ENCODE data around the gene SMCO2. TPM values are rescaled to one million over a fixed set of nuclear protein-coding genes. Genes with fewer than 3 reads are reported as not detected.

The SMCO2 gene
- total RNA-seq, 1 experiment from 2014 or later: 0.36 TPM

DNA sequence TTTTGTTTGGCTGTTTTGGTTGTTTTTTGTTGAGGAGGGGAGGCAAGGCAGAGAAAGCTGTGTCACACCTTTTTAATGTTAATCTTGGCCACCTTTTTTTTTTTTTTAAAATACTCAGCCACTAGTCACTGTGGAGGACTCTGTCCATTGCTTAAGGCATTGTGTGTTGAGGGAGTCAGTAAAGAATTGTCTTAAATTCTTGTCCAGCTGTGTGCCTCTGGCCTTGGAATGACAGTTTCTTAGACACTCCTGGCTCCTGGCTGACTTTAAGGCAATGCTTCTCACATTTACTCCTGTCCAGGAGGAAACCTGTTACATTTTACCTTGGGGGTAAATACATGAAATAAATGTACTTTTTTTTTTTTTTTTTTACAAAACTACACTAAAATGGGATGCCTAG is 18.1 kb upstream of the SMCO2 start:
- Histone ChIP-seq H3K4me1 (ENCODE audit: control insufficient read depth, insufficient read depth, low read length) (no peaks in the 10 kb centered on the region), H3K27ac (ENCODE audit: low read length) (no peak overlapping the region), H3K9me3 (ENCODE audit: control insufficient read depth, insufficient read depth, low read depth, low read length) (no peaks in the 10 kb centered on the region), H3K27me3 (ENCODE audit: control insufficient read depth, insufficient read depth, low read length) (no peaks in the 10 kb centered on the region), H3K36me3 (ENCODE audit: control insufficient read depth, insufficient read depth, low read length) (no peaks in the 10 kb centered on the region), H3K4me3 (ENCODE audit: low read depth in 2 of 2, low read length in 2 of 2) (no peak overlapping the region)
- ATAC-seq: no peak
- CTCF ChIA-PET: interaction anchor here (0.6 to 0.7 kb wide), 2 partner anchors 137 to 520 kb away, joined by 3 to 8 read pairs; no protein-coding TSS in a partner anchor
- in situ Hi-C loops (cut with HindIII; ENCODE audit: low pct_unique_long_range_greater_than_20kb, low sequenced_read_pairs) (no loop called here), intact Hi-C loops (cut with micrococcal nuclease; ENCODE audit: unreplicated experiment) (no loop called here)
- POLR2A ChIA-PET: interaction anchor here (0.7 kb wide), 1 partner anchor 26 kb away, joined by 3 read pairs; no protein-coding TSS in a partner anchor
- TF ChIP-seq, protein P1, sequence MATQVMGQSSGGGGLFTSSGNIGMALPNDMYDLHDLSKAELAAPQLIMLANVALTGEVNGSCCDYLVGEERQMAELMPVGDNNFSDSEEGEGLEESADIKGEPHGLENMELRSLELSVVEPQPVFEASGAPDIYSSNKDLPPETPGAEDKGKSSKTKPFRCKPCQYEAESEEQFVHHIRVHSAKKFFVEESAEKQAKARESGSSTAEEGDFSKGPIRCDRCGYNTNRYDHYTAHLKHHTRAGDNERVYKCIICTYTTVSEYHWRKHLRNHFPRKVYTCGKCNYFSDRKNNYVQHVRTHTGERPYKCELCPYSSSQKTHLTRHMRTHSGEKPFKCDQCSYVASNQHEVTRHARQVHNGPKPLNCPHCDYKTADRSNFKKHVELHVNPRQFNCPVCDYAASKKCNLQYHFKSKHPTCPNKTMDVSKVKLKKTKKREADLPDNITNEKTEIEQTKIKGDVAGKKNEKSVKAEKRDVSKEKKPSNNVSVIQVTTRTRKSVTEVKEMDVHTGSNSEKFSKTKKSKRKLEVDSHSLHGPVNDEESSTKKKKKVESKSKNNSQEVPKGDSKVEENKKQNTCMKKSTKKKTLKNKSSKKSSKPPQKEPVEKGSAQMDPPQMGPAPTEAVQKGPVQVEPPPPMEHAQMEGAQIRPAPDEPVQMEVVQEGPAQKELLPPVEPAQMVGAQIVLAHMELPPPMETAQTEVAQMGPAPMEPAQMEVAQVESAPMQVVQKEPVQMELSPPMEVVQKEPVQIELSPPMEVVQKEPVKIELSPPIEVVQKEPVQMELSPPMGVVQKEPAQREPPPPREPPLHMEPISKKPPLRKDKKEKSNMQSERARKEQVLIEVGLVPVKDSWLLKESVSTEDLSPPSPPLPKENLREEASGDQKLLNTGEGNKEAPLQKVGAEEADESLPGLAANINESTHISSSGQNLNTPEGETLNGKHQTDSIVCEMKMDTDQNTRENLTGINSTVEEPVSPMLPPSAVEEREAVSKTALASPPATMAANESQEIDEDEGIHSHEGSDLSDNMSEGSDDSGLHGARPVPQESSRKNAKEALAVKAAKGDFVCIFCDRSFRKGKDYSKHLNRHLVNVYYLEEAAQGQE (IDR thresholded peaks at IDR 0.05; ENCODE audit: insufficient read depth in 1 of 2, low read depth in 2 of 2, low read length in 1 of 2): no peak
- TF ChIP-seq, protein P2, sequence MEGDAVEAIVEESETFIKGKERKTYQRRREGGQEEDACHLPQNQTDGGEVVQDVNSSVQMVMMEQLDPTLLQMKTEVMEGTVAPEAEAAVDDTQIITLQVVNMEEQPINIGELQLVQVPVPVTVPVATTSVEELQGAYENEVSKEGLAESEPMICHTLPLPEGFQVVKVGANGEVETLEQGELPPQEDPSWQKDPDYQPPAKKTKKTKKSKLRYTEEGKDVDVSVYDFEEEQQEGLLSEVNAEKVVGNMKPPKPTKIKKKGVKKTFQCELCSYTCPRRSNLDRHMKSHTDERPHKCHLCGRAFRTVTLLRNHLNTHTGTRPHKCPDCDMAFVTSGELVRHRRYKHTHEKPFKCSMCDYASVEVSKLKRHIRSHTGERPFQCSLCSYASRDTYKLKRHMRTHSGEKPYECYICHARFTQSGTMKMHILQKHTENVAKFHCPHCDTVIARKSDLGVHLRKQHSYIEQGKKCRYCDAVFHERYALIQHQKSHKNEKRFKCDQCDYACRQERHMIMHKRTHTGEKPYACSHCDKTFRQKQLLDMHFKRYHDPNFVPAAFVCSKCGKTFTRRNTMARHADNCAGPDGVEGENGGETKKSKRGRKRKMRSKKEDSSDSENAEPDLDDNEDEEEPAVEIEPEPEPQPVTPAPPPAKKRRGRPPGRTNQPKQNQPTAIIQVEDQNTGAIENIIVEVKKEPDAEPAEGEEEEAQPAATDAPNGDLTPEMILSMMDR (IDR thresholded peaks at IDR 0.05): no peak
- no peak for TF ChIP-seq SIN3A (IDR thresholded peaks at IDR 0.05; ENCODE audit: borderline replicate concordance, insufficient read depth, low read depth, low read length)
- no peak for TF ChIP-seq POLR2AphosphoS5 (IDR thresholded peaks at IDR 0.05; ENCODE audit: low read depth, low read length)
- no peak for TF ChIP-seq TCF7L2 (IDR thresholded peaks at IDR 0.05; ENCODE audit: low read depth, low read length)
- no peak for DNase-seq (ENCODE audit: low read depth, low spot score)
- no TSS peak for BruUV-seq (replicated peaks)

DNA sequence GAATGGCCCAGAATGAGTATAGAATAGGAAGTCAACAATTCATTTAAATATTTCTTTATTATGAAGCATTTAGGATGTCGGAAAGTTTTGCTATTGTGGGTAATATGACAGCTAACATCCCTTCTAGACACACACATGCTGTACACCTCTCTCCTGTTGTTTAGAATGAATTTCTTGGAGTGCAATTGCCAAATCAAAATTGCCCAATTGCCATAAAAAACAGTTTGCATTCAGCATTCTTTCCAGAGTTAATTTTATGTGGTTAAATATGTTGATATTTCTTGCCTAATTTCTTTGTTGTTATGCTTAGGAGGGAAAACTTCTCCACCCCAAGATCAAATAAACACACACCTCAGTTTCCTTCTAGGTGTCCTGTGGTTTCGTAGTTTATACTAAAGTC is 16.9 kb upstream of the SMCO2 start:
- no peak for ATAC-seq
- Histone ChIP-seq H3K27ac (ENCODE audit: low read length) (no peak overlapping the region), H3K9me3 (ENCODE audit: control insufficient read depth, insufficient read depth, low read depth, low read length) (no peaks in the 10 kb centered on the region), H3K4me1 (ENCODE audit: control insufficient read depth, insufficient read depth, low read length) (no peaks in the 10 kb centered on the region), H3K36me3 (ENCODE audit: control insufficient read depth, insufficient read depth, low read length) (no peaks in the 10 kb centered on the region), H3K27me3 (ENCODE audit: control insufficient read depth, insufficient read depth, low read length) (no peaks in the 10 kb centered on the region), H3K4me3 (ENCODE audit: low read depth in 2 of 2, low read length in 2 of 2) (no peak overlapping the region)
- in situ Hi-C loops (cut with HindIII; ENCODE audit: low pct_unique_long_range_greater_than_20kb, low sequenced_read_pairs) (no loop called here), intact Hi-C loops (cut with micrococcal nuclease; ENCODE audit: unreplicated experiment) (no loop called here)
- BruUV-seq (replicated peaks): no TSS peak
- DNase-seq (ENCODE audit: low read depth, low spot score): no peak
- POLR2A ChIA-PET: no interaction called here
- CTCF ChIA-PET: interaction anchor here (0.6 kb wide), 1 partner anchor 26 kb away, joined by 3 read pairs; no protein-coding TSS in a partner anchor
- TF ChIP-seq, protein P1 (IDR thresholded peaks at IDR 0.05; ENCODE audit: insufficient read depth in 1 of 2, low read depth in 2 of 2, low read length in 1 of 2): no peak
- no peak for TF ChIP-seq SIN3A (IDR thresholded peaks at IDR 0.05; ENCODE audit: borderline replicate concordance, insufficient read depth, low read depth, low read length)
- TF ChIP-seq, protein P2 (IDR thresholded peaks at IDR 0.05): no peak
- TF ChIP-seq POLR2AphosphoS5 (IDR thresholded peaks at IDR 0.05; ENCODE audit: low read depth, low read length): no peak
- TF ChIP-seq TCF7L2 (IDR thresholded peaks at IDR 0.05; ENCODE audit: low read depth, low read length): no peak

Measured in Panc1 (cell line).